HepG2 (cell line): Measurements from ENCODE around the gene NTM. TPM values are rescaled to one million over a fixed set of nuclear protein-coding genes. Genes with fewer than 3 reads are reported as not detected.

Experiments
- ATAC-seq: fragments of 200-7000 bp; cut with Tn5 transposase; 3 replicates; pipeline ENCODE4 v1.9.1; 2020; ENCODE audit warnings: mild to moderate bottlenecking, moderate library complexity
- BruUV-seq: library from RNA; stranded (reverse); fragments of 400-500 nt; replicated peaks from 2 replicates; lab custom pipeline; 2021; lab: Mats Ljungman, UMichigan
- CTCF ChIA-PET: fragments of 300-600 bp; formaldehyde crosslinking; extraction: SDS; loops from one replicate; lab custom pipeline; 2021; ENCODE audit warnings: low total read pairs, inconsistent platforms, low intra/inter-chr PET ratio; lab: Yijun Ruan, JAX
- POLR2A ChIA-PET: fragments of 350-600 bp; sonication (Branson Sonifier 250); formaldehyde crosslinking; loops from one replicate; lab custom pipeline; 2020; ENCODE audit warnings: antibody characterized with exemption, inconsistent platforms; lab: Yijun Ruan, JAX
- DNase-seq: peaks from one replicate; pipeline ENCODE4 v3.0.0-alpha.2; 2015; ENCODE audit warnings: low spot score
- FAIRE-seq: peaks from 3 replicates; lab custom pipeline; 2011; peaks lifted over from hg19 to GRCh38; lab: Jason Lieb, UNC
- H2AFZ ChIP-seq: one replicate; pipeline ENCODE4 v1.6.1; 2011; ENCODE audit warnings: low read length, inconsistent platforms
- H3K27ac ChIP-seq: fragments of 300-600 bp; 3 replicates; pipeline ENCODE4 v1.8.0; 2011; ENCODE audit warnings: mixed run types, mild to moderate bottlenecking, mixed read lengths, low read length, inconsistent platforms; ENCODE audit not compliant: insufficient read depth; ENCODE audit errors: extremely low read length
- H3K27me3 ChIP-seq, 2 experiments: fragments of 200-600 bp in 1 of 2; 2 replicates in 1 of 2; 3 replicates in 1 of 2; pipeline versions ENCODE4 v1.6.0 to v1.8.0; 2011; ENCODE audit warnings: low read length in 2 of 2, mild to moderate bottlenecking in 2 of 2, moderate library complexity in 2 of 2, inconsistent platforms in 1 of 2; ENCODE audit not compliant: insufficient read depth in 2 of 2, control insufficient read depth in 1 of 2
- H3K36me3 ChIP-seq, 2 experiments: fragments of 200-600 bp in 1 of 2; replicated peaks in 1 of 2; 2 replicates in 1 of 2; 3 replicates in 1 of 2; pipeline versions ENCODE4 v1.5.1 to v1.8.0; 2011; ENCODE audit warnings: low read length in 2 of 2, inconsistent platforms in 1 of 2; ENCODE audit not compliant: insufficient read depth in 2 of 2, control insufficient read depth in 1 of 2
- H3K4me1 ChIP-seq: 2 replicates; pipeline ENCODE4 v1.5.1; 2012; ENCODE audit warnings: low read length, inconsistent platforms; ENCODE audit not compliant: insufficient read depth
- H3K4me2 ChIP-seq: 2 replicates; pipeline ENCODE4 v1.6.0; 2011; ENCODE audit warnings: low read depth, low read length, inconsistent platforms
- H3K4me3 ChIP-seq, 3 experiments: fragments of 200-600 bp in 1 of 3; sonication (generic), shearing (Covaris generic) in 1 of 3; replicated peaks in 1 of 3; 2 replicates each; pipeline ENCODE4 v1.5.1; 2011 to 2016; ENCODE audit warnings: low read length in 3 of 3, inconsistent platforms in 2 of 3, low read depth in 2 of 3, mild to moderate bottlenecking in 2 of 3, control low read depth in 1 of 3, mixed read lengths in 1 of 3; ENCODE audit not compliant: insufficient read depth in 1 of 3
- H3K79me2 ChIP-seq: one replicate; pipeline ENCODE4 v1.6.1; 2011; ENCODE audit warnings: low read length, inconsistent platforms; ENCODE audit not compliant: insufficient read depth
- H3K9ac ChIP-seq: 2 replicates; pipeline ENCODE4 v1.6.0; 2011; ENCODE audit warnings: mild to moderate bottlenecking, low read depth, low read length, inconsistent platforms; ENCODE audit not compliant: insufficient read depth
- H3K9me3 ChIP-seq: 2 replicates; pipeline ENCODE4 v1.5.1; 2012; ENCODE audit warnings: mild to moderate bottlenecking, low read length
- H4K20me1 ChIP-seq: 2 replicates; pipeline ENCODE4 v1.6.0; 2011; ENCODE audit warnings: inconsistent platforms, mild to moderate bottlenecking, low read length, moderate library complexity; ENCODE audit not compliant: insufficient read depth
- EP300 ChIP-seq, 3 experiments: sonication (generic) in 1 of 3; formaldehyde crosslinking in 1 of 3; IDR thresholded peaks; 2 replicates each; pipeline versions ENCODE4 v1.5.1 to v1.6.1; 2011 to 2020; ENCODE audit warnings: low read depth in 2 of 3, low read length in 2 of 3, borderline replicate concordance in 1 of 3, improper control_type of control experiment in 1 of 3, mild to moderate bottlenecking in 1 of 3, missing genetic modification reagents in 1 of 3, moderate library complexity in 1 of 3
- POLR2AphosphoS5 ChIP-seq: IDR thresholded peaks from 2 replicates; pipeline ENCODE4 v1.6.1; 2012; ENCODE audit warnings: low read depth, low read length
- TBX3 ChIP-seq: fragments of 450-650 bp; IDR thresholded peaks from 2 replicates; pipeline ENCODE4 v1.6.1; 2017; ENCODE audit warnings: antibody characterized with exemption, mild to moderate bottlenecking, inconsistent platforms, borderline replicate concordance
- ZBTB8A ChIP-seq: sonication (generic); formaldehyde crosslinking; IDR thresholded peaks from 2 replicates; pipeline ENCODE4 v1.4.0; 2020; ENCODE audit warnings: mild to moderate bottlenecking, low read depth, missing genetic modification reagents, borderline replicate concordance
- ZNF354B ChIP-seq: sonication (generic); formaldehyde crosslinking; IDR thresholded peaks from 2 replicates; pipeline ENCODE4 v1.8.0; 2022; ENCODE audit warnings: mild to moderate bottlenecking, missing genetic modification reagents
- WGBS: methylation state at CpG from one replicate; pipeline ENCODE4 v1.1.6; 2017; ENCODE audit warnings: low lambda C conversion rate; 5-methylcytosine and 5-hydroxymethylcytosine counted together
- in situ Hi-C: cut with HindIII; loops from 2 replicates; pipeline ENCODE4 v1.10.0; 2017; ENCODE audit warnings: low pct_unique_long_range_greater_than_20kb; ENCODE audit not compliant: extremely low pct_ligation_motif_present
- intact Hi-C: fragments of 100-400 bp; cut with micrococcal nuclease; formaldehyde crosslinking; loops from one replicate; pipeline ENCODE4 v1.10.0; 2022; ENCODE audit not compliant: unreplicated experiment
- polyA plus RNA-seq, 8 experiments: library from polyadenylated mRNA; depleted of rRNA in 3 of 8; stranded (reverse) in 7 of 8; unstranded in 1 of 8; fragments of >200 nt; fragmentation: Illumina TruSeq in 4 of 8; extraction: Trizol in 4 of 8; gene quantifications; 2 replicates each; pipeline versions ENCODE4 v1.2.1 to v1.2.3, GENCODE V29; 2011 to 2016; ENCODE audit warnings: low read depth in 4 of 8, missing spikeins in 1 of 8, mixed read lengths in 1 of 8; ENCODE audit not compliant: insufficient read depth in 1 of 8
- total RNA-seq, 5 experiments: library from RNA; depleted of rRNA; stranded (reverse); fragments of >200 nt; fragmentation: Illumina TruSeq; extraction: Trizol; gene quantifications; 2 replicates each; pipeline ENCODE4 v1.2.3, GENCODE V29; 2016; ENCODE audit warnings: low read depth in 1 of 5
- TF ChIP-seq, protein P1 (sequence below): sonication (generic); formaldehyde crosslinking; IDR thresholded peaks from one replicate; pipeline ENCODE4 v1.5.1; 2020; ENCODE audit warnings: mild to moderate bottlenecking, missing genetic modification reagents; ENCODE audit errors: not compliant biosample characterization
- TF ChIP-seq, protein P2 (sequence below): conservative IDR thresholded peaks from 2 replicates; pipeline ENCODE4 v1.6.1; 2018; ENCODE audit warnings: missing genetic modification reagents
- TF ChIP-seq, protein P3 (sequence below): sonication (generic); formaldehyde crosslinking; IDR thresholded peaks from 2 replicates; pipeline ENCODE4 v1.5.0; 2020; ENCODE audit warnings: missing genetic modification reagents

NTM gene
- total and polyA plus RNA-seq, 2 of the 13 experiments (the other 11 are each of a cell fraction or from before 2014, with no cell fraction given), result not detected

DNA sequence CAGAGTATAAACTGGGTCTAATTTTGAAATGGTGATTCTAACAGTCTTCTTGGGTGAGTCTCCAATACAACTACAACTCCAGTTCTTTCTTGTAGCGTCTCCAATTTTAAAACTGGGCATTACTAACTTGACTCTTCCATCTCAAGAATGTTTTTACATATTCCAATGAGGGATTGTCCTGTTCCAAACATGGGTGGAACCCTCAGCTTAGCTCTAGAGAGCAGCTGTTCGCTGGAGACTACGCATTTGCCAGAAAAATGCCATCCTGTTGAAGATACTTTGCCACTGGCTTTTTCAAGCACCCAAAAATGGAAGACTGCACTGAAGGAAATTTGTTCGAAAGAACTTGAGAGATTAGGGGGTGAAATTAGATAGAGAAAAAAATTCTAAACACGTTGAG lies 870.0 kb downstream of the NTM start (continued):
- TF ChIP-seq ZNF354B (CRISPR knock-in tag), result no peak
- TF ChIP-seq, all 625 proteins: peak for 0

DNA sequence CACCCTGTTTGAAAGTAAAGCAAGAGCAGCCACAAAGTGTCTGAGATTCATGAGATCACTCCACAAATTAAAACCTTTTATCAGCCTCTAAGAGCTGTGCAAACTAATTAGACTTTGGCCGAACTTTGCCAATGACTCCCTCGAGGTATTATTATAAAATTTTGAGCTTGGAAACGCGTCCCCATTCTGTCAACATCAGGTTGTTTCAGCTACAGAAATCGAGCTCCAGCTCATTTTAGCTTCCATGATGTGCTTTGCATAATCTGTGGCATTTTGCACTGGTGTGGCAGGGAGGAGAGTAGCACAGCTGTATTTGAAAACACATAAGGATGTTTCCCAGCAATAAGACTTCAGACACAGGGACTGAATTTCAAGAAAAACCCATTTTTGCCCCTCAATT lies 872.2 kb downstream of the NTM start:
- H3K4me3 ChIP-seq, result no peak overlapping the region
- no TSS peak for BruUV-seq
- no peak overlapping the region for H3K27ac ChIP-seq
- POLR2A ChIA-PET, result no interaction called here
- H3K4me1 ChIP-seq, result no peaks in the 10 kb centered on the region
- CTCF ChIA-PET, result no interaction called here
- no peaks in the 10 kb centered on the region for H3K36me3 ChIP-seq
- in situ Hi-C loops (no loop called here), intact Hi-C loops (no loop called here)
- ATAC-seq (no peak), DNase-seq (no peak), FAIRE-seq (no peak)
- no peak overlapping the region for H3K9ac ChIP-seq
- no peaks in the 10 kb centered on the region for H3K9me3 ChIP-seq
- 5% methylated on average over 5 of the region's 5 CpGs for WGBS
- H4K20me1 ChIP-seq, result no peaks in the 10 kb centered on the region
- H2AFZ ChIP-seq, result no peak overlapping the region
- TF ChIP-seq, protein P1, sequence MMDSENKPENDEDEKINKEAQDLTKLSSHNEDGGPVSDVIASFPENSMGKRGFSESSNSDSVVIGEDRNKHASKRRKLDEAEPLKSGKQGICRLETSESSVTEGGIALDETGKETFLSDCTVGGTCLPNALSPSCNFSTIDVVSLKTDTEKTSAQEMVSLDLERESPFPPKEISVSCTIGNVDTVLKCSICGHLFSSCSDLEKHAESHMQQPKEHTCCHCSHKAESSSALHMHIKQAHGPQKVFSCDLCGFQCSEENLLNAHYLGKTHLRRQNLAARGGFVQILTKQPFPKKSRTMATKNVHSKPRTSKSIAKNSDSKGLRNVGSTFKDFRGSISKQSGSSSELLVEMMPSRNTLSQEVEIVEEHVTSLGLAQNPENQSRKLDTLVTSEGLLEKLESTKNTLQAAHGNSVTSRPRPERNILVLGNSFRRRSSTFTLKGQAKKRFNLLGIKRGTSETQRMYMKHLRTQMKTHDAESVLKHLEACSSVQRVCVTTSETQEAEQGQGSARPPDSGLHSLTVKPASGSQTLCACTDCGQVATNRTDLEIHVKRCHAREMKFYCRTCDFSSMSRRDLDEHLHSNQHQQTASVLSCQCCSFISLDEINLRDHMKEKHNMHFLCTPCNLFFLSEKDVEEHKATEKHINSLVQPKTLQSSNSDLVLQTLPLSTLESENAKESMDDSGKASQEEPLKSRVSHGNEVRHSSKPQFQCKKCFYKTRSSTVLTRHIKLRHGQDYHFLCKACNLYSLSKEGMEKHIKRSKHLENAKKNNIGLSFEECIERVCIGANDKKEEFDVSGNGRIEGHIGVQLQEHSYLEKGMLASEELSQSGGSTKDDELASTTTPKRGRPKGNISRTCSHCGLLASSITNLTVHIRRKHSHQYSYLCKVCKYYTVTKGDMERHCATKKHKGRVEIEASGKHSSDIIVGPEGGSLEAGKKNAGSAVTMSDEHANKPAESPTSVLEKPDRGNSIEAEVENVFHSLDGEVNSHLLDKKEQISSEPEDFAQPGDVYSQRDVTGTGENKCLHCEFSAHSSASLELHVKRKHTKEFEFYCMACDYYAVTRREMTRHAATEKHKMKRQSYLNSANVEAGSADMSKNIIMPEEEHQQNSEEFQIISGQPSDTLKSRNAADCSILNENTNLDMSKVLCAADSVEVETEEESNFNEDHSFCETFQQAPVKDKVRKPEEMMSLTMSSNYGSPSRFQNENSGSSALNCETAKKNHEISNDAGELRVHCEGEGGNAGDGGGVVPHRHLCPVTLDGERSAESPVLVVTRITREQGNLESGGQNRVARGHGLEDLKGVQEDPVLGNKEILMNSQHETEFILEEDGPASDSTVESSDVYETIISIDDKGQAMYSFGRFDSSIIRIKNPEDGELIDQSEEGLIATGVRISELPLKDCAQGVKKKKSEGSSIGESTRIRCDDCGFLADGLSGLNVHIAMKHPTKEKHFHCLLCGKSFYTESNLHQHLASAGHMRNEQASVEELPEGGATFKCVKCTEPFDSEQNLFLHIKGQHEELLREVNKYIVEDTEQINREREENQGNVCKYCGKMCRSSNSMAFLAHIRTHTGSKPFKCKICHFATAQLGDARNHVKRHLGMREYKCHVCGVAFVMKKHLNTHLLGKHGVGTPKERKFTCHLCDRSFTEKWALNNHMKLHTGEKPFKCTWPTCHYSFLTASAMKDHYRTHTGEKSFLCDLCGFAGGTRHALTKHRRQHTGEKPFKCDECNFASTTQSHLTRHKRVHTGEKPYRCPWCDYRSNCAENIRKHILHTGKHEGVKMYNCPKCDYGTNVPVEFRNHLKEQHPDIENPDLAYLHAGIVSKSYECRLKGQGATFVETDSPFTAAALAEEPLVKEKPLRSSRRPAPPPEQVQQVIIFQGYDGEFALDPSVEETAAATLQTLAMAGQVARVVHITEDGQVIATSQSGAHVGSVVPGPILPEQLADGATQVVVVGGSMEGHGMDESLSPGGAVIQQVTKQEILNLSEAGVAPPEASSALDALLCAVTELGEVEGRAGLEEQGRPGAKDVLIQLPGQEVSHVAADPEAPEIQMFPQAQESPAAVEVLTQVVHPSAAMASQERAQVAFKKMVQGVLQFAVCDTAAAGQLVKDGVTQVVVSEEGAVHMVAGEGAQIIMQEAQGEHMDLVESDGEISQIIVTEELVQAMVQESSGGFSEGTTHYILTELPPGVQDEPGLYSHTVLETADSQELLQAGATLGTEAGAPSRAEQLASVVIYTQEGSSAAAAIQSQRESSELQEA (CRISPR knock-in tag), result no peak
- TF ChIP-seq, protein P2, sequence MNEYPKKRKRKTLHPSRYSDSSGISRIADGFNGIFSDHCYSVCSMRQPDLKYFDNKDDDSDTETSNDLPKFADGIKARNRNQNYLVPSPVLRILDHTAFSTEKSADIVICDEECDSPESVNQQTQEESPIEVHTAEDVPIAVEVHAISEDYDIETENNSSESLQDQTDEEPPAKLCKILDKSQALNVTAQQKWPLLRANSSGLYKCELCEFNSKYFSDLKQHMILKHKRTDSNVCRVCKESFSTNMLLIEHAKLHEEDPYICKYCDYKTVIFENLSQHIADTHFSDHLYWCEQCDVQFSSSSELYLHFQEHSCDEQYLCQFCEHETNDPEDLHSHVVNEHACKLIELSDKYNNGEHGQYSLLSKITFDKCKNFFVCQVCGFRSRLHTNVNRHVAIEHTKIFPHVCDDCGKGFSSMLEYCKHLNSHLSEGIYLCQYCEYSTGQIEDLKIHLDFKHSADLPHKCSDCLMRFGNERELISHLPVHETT, result no peak
- no peak for TF ChIP-seq EP300 (IDR thresholded peaks at IDR 0.05; ENCODE audit: low read depth in 2 of 2, low read length in 2 of 2)
- no peak for TF ChIP-seq EP300 (CRISPR knock-in tag; IDR thresholded peaks at IDR 0.05; ENCODE audit: borderline replicate concordance)
- TF ChIP-seq ZBTB8A (CRISPR knock-in tag), result no peak
- TF ChIP-seq TBX3, result no peak
- TF ChIP-seq, protein P3, sequence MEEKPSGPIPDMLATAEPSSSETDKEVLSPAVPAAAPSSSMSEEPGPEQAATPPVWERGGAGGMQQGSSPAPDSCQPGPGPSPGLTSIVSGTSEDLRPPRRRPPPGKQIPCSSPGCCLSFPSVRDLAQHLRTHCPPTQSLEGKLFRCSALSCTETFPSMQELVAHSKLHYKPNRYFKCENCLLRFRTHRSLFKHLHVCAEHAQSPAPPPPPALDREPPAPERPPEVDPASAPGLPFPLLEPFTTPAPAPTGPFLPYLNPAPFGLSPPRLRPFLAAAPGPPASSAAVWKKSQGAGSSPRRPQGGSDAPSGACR (CRISPR knock-in tag), result no peak
- TF ChIP-seq POLR2AphosphoS5, result no peak
- H3K4me2 ChIP-seq, result no peak overlapping the region
- no peaks in the 10 kb centered on the region for H3K79me2 ChIP-seq
- peaks cover 0 to 6% of the 10 kb centered on the region in 2 experiments; a peak in 3 of 5 replicates for H3K27me3 ChIP-seq
